RWPE1 (cell line): Measurements from ENCODE around the gene DNAJC24.

ENCODE experiments used
- CTCF ChIA-PET: fragments of 350-600 bp; sonication (Branson Sonifier 250); formaldehyde crosslinking; extraction: SDS; loops from one replicate; lab custom pipeline; 2021; lab: Yijun Ruan, JAX
- POLR2A ChIA-PET: fragments of 400-600 bp; formaldehyde crosslinking; extraction: SDS; loops from one replicate; lab custom pipeline; 2020; ENCODE audit warnings: antibody characterized with exemption; ENCODE audit not compliant: low non-redundant PET; lab: Yijun Ruan, JAX
- DNase-seq: peaks from one replicate; pipeline ENCODE4 v3.0.0; 2012; ENCODE audit warnings: low spot score
- H3K27ac ChIP-seq: fragments of 450-650 bp; 2 replicates; pipeline ENCODE4 v1.5.1; 2017
- TF ChIP-seq, protein P1 (sequence below): fragments of 450-650 bp; conservative IDR thresholded peaks from 2 replicates; pipeline ENCODE4 v1.5.1; 2017; ENCODE audit warnings: low read depth, mild to moderate bottlenecking

Gene DNAJC24

DNA sequence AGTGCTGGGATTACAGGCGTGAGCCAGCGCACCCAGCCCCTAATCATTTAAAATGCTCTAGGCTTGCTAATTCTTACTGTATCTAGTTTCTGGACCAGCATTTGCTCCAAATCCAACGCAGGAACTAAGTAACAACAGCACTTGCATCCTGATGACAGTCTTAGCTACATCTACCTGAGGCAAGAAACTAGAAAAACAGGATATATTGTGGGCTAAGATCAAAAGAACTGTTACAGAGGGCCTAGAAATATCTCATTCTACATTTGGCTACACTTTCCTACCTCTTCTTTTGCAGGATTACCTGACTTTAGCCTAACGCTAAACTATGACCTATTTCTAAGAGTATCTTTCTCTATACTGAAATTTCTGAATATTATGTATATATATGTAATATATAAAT is 7.9 kb upstream of the DNAJC24 start:
- CTCF ChIA-PET: no interaction called here
- TF ChIP-seq, protein P1, sequence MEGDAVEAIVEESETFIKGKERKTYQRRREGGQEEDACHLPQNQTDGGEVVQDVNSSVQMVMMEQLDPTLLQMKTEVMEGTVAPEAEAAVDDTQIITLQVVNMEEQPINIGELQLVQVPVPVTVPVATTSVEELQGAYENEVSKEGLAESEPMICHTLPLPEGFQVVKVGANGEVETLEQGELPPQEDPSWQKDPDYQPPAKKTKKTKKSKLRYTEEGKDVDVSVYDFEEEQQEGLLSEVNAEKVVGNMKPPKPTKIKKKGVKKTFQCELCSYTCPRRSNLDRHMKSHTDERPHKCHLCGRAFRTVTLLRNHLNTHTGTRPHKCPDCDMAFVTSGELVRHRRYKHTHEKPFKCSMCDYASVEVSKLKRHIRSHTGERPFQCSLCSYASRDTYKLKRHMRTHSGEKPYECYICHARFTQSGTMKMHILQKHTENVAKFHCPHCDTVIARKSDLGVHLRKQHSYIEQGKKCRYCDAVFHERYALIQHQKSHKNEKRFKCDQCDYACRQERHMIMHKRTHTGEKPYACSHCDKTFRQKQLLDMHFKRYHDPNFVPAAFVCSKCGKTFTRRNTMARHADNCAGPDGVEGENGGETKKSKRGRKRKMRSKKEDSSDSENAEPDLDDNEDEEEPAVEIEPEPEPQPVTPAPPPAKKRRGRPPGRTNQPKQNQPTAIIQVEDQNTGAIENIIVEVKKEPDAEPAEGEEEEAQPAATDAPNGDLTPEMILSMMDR: no peak
- no peak overlapping the region for H3K27ac ChIP-seq
- POLR2A ChIA-PET: no interaction called here
- no peak for DNase-seq

DNA sequence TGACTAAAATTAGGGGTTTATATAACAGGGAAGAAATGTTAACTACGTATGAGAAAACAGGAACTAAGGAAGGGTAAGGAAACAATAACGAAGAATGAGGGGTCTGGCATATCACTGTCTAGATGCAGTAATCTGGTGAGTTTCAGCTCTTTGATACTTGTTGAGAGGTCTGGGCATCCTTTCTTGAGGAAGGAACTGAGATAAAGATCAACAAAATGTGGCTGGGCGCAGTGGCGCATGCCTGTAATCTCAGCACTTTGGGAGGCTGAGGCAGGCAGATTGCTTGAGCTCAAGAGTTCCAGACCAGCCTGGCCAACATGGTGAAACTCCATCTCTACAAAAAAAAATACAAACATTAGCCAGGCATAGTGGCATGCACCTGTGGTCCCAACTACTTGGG is 2.9 kb upstream of the DNAJC24 start:
- ChIA-PET CTCF (no interaction called here), POLR2A (no interaction called here)
- DNase-seq: no peak
- TF ChIP-seq, protein P1: no peak
- no peak overlapping the region for H3K27ac ChIP-seq

DNA sequence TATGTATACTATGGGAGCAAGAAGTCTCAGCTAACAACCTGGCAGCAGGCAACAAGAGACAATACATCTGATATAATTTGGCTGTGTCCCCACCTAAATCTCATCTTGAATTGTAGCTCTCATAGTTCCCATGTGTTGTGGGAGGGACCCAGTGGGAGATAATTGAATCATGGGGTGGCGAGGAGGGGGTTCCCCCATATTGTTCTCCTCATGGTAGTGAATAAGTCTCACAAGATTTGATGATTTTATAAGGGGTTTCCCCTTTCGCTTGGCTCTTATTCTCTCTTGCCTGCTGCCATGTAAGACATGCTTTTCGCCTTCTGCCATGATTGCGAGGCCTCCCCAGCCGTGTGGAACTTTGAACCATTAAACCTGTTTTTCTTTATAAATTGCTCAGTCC is 6.2 kb downstream of the DNAJC24 start:
- TF ChIP-seq, protein P1: no peak
- ChIA-PET POLR2A (no interaction called here), CTCF (no interaction called here)
- no peak for DNase-seq
- no peak overlapping the region for H3K27ac ChIP-seq

DNA sequence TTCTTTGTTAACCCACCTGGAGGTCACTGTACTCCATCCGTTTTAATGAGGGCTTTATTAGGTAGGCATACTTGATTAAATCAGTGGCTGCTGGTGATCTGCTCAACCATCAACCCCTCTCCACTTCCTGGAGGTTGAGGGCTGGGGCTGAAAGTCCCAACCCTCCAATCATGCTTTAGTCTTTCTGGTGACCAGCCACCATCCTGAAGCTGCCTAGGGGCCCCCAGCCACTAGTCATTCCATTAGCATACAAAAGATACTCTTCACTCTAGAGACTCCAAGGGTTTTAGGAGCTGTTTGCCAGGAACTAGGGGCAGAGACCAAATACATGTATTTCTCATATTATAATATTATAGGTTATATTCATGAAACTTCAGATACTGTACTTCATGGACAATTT is 13.5 kb downstream of the DNAJC24 start:
- ChIA-PET POLR2A (no interaction called here), CTCF (interaction anchor here (0.6 kb wide), 1 partner anchor 20 kb away, joined by 6 read pairs; no protein-coding TSS in a partner anchor)
- TF ChIP-seq, protein P1: no peak
- no peak overlapping the region for H3K27ac ChIP-seq
- DNase-seq: no peak

DNA sequence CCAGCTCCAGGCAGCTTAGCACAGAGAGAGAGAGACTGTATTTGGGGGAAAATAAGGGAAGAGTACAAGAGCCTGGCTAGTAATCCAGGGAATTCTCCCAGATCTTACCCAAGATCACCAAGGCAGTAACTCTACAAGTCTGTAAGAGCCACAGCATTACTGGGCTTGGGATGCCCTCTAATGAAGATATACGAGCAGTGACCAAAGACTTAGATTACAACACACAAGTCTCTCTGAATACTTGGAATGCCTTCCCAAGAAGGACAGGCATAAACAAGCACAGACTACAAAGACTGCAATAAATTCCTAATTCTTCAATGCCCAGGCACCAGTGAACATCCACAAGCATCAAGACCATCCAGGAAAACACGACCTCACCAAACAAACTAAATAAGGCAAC is 17.7 kb downstream of the DNAJC24 start:
- TF ChIP-seq, protein P1: no peak
- no peak overlapping the region; the same call in 1 of the 2 replicates for H3K27ac ChIP-seq
- POLR2A ChIA-PET: no interaction called here
- no peak for DNase-seq
- CTCF ChIA-PET: no interaction called here

DNA sequence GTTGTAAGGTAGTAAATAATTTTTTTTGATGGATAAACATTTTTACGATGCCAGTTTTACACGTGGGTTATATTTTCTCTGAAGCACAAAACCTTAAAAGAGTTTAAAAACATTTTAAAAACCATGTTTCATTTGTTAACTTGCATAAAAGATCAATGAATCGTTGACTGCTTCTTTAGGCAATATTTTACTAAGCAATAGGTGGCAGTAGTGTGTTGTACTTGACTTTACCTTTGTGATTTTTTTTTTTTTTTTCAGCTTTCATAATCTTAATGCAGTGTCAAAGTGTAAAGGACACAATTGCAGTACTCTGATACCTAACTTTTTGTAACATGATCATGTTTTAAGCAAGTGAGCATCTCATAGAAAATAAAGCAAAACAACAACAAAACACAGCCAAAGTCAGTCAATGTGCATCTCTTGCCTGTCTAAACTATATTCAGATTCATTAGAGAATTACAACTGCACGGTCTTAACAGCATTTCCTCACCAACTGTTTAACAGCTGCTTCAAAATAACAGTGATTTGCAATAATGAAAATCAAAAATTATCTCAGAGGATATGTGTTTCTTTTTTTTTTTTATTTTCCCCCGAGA is 27.7 kb downstream of the DNAJC24 start:
- peak; percentile 8 for DNase-seq
- CTCF ChIA-PET: interaction anchor here (0.6 to 0.8 kb wide), 5 partner anchors 20 to 886 kb away, joined by 3 to 8 read pairs (median 3); no protein-coding TSS in a partner anchor
- TF ChIP-seq, protein P1: peak; percentile 71

DNA sequence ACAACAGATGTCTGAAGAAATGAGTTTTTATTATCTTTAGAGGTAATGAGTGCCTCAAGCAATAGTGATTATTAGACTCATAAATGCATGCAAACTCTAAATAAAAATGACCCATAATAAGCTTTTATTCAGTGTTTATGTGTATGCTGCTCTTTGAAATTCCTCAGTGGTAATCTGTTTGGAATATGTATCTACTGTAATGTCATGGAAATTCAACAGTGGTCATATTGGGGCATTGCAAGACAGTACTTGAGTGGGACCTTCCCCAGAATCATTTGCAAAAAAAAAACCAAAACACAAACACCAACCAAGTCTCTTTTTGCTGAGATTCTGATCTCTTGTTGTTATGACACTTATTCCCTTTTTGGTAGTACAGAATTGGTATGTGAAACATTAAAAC is 35.0 kb downstream of the DNAJC24 start:
- TF ChIP-seq, protein P1: no peak
- ChIA-PET CTCF (no interaction called here), POLR2A (no interaction called here)
- no peak for DNase-seq
- no peak overlapping the region for H3K27ac ChIP-seq

More for the DNA sequence above, 27.7 kb downstream of the DNAJC24 start:
- POLR2A ChIA-PET: no interaction called here
- no peak overlapping the region for H3K27ac ChIP-seq
